Right lobe of liver (tissue), 4 donors: ENCODE data around the gene SMS.

Experiments used
- CTCF ChIP-seq, 4 donors: fragments of 200-600 bp in 3 of 4; fragments of 450-650 bp in 1 of 4; IDR thresholded peaks; one replicate each; pipeline versions ENCODE4 v1.5.1 to v1.8.0; 2016 to 2022; ENCODE audit warnings: antibody characterized with exemption in 4 of 4, mild to moderate bottlenecking in 2 of 4
- POLR2A ChIP-seq: fragments of 450-650 bp; IDR thresholded peaks from one replicate; pipeline ENCODE4 v1.6.1; 2017; ENCODE audit warnings: antibody characterized with exemption, mild to moderate bottlenecking
- donor health status: DM: no; HTN: no; CAD: no.
- donor health status: DM: no; HTN: no; CAD: no.
- donor health status: DM: no; HTN: yes; CAD: no.

- TF ChIP-seq POLR2A: no peak
- TF ChIP-seq CTCF (IDR thresholded peaks at IDR 0.05): no peak
Measured at GRCh38 chrX:21911481-21911880, 29.0 kb upstream of the SMS start.
